PC-3 (cell line): ENCODE results near the gene PKD1L1. TPM values are rescaled to one million over a fixed set of nuclear protein-coding genes. Genes with fewer than 3 reads are reported as not detected.

Source experiments
- ATAC-seq: fragments of 200-7000 bp; cut with Tn5 transposase; 2 replicates; pipeline ENCODE4 v1.9.1; 2020; ENCODE audit warnings: mild to moderate bottlenecking, moderate library complexity
- BruUV-seq: library from RNA; stranded (reverse); fragments of 400-500 nt; replicated peaks from 2 replicates; lab custom pipeline; 2021; lab: Mats Ljungman, UMichigan
- CTCF ChIA-PET: fragments of 300-600 bp; sonication (Branson Sonifier 250); formaldehyde crosslinking; loops from one replicate; lab custom pipeline; 2022; ENCODE audit warnings: antibody characterized with exemption; lab: Charles Lee
- POLR2A ChIA-PET: fragments of 300-600 bp; sonication (Branson Sonifier 250); formaldehyde crosslinking; loops from one replicate; lab custom pipeline; 2022; ENCODE audit warnings: antibody characterized with exemption; ENCODE audit not compliant: unreplicated experiment; lab: Charles Lee
- DNase-seq: peaks from one replicate; pipeline ENCODE4 v3.0.0-alpha.2; 2015
- H2AFZ ChIP-seq: fragments of 300-600 bp; sonication (generic); 2 replicates; pipeline ENCODE4 v1.6.0; 2016; ENCODE audit warnings: antibody characterized with exemption, low read length
- H3F3A ChIP-seq: fragments of 300-600 bp; sonication (generic); one replicate; pipeline ENCODE4 v1.6.0; 2017; ENCODE audit warnings: antibody characterized with exemption, low read length, control low read depth, mild to moderate bottlenecking; ENCODE audit not compliant: unreplicated experiment
- H3K27ac ChIP-seq: fragments of 300-600 bp; sonication (generic); 2 replicates; pipeline ENCODE4 v1.5.1; 2016; ENCODE audit warnings: mild to moderate bottlenecking, low read length
- H3K27me3 ChIP-seq: fragments of 300-600 bp; sonication (generic); 2 replicates; pipeline ENCODE4 v1.6.1; 2016; ENCODE audit warnings: low read length, mixed read lengths
- H3K36me3 ChIP-seq: fragments of 300-600 bp; sonication (generic); 2 replicates; pipeline ENCODE4 v1.6.1; 2016; ENCODE audit warnings: low read depth, mixed run types, low read length, mixed read lengths
- H3K4me1 ChIP-seq: fragments of 300-600 bp; sonication (generic); 2 replicates; pipeline ENCODE4 v1.5.1; 2016; ENCODE audit warnings: low read length; ENCODE audit not compliant: insufficient read depth
- H3K4me2 ChIP-seq: fragments of 300-600 bp; sonication (generic); 2 replicates; pipeline ENCODE4 v1.6.0; 2016; ENCODE audit warnings: low read length
- H3K4me3 ChIP-seq: fragments of 300-600 bp; sonication (generic); 2 replicates; pipeline ENCODE4 v1.5.1; 2016; ENCODE audit warnings: mild to moderate bottlenecking, low read length, mixed read lengths
- H3K79me2 ChIP-seq: fragments of 300-600 bp; sonication (generic); 2 replicates; pipeline ENCODE4 v1.6.1; 2017; ENCODE audit warnings: low read length, mixed read lengths
- H3K9ac ChIP-seq: fragments of 300-600 bp; sonication (generic); 2 replicates; pipeline ENCODE4 v1.6.0; 2016; ENCODE audit warnings: mild to moderate bottlenecking, low read length
- H3K9me2 ChIP-seq: fragments of 300-600 bp; sonication (generic); replicated peaks from 2 replicates; pipeline ENCODE4 v1.6.1; 2016; ENCODE audit warnings: mixed run types, low read length, mixed read lengths
- H3K9me3 ChIP-seq: fragments of 300-600 bp; sonication (generic); 2 replicates; pipeline ENCODE4 v1.6.1; 2016; ENCODE audit warnings: low read length, mixed read lengths
- H4K20me1 ChIP-seq: fragments of 300-600 bp; sonication (generic); 2 replicates; pipeline ENCODE4 v1.6.1; 2016; ENCODE audit warnings: low read length, mixed read lengths
- EZH2 ChIP-seq: fragments of 300-600 bp; sonication (generic); IDR thresholded peaks from one replicate; pipeline ENCODE4 v1.6.1; 2017; ENCODE audit warnings: antibody characterized with exemption, mild to moderate bottlenecking, low read length; ENCODE audit not compliant: unreplicated experiment
- EZH2phosphoT487 ChIP-seq: fragments of 300-600 bp; sonication (generic); IDR thresholded peaks from 2 replicates; pipeline ENCODE4 v1.6.1; 2018; ENCODE audit warnings: mild to moderate bottlenecking, antibody characterized with exemption, low read length, borderline replicate concordance
- intact Hi-C: fragments of 100-400 bp; cut with micrococcal nuclease; formaldehyde crosslinking; loops from 2 replicates; pipeline ENCODE4 v1.9.0; 2023
- total RNA-seq: library from RNA; depleted of rRNA; stranded (reverse); fragments of >200 nt; gene quantifications from 2 replicates; pipeline ENCODE4 v1.2.3, GENCODE V29; 2014
- TF ChIP-seq, protein P1 (sequence below): fragments of 300-600 bp; sonication (generic); conservative IDR thresholded peaks from 2 replicates; pipeline ENCODE4 v1.5.1; 2017; ENCODE audit warnings: antibody characterized with exemption, low read depth, mild to moderate bottlenecking, low read length

Gene PKD1L1
- total RNA-seq, 1 experiment from 2014 or later: 0.04 TPM

DNA sequence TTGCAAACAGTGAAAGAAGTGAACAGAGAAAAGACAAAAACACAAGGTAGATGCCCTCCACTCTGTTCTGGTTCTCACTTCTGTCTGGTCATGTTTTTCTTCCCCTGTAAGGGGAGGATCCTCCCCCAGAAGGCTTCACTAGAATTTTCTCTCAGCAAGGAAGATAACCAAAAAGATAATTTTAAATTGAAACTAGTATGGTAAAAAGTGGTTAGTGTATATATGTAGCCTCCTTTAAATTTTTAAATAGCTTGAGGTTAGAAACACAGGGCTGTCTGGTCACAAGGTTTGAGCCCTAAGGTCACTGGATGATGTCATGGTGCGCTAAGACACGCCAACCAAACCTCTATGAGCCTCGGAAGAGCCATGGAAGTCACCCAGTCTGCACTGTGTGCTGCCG lies 5.6 kb upstream of the PKD1L1 start:
- no peak for ATAC-seq
- no peaks in the 10 kb centered on the region for H3F3A ChIP-seq
- H3K4me1 ChIP-seq: peaks cover 25% of the 10 kb centered on the region
- no peaks in the 10 kb centered on the region for H3K27me3 ChIP-seq
- H2AFZ ChIP-seq: no peak overlapping the region
- H3K27ac ChIP-seq: no peak overlapping the region
- no peak overlapping the region for H3K4me3 ChIP-seq
- H3K9me2 ChIP-seq: no peaks in the 10 kb centered on the region
- ChIA-PET POLR2A (no interaction called here), CTCF (no interaction called here)
- DNase-seq: no peak
- H3K9ac ChIP-seq: no peak overlapping the region
- no peak overlapping the region for H3K4me2 ChIP-seq
- TF ChIP-seq, protein P1, sequence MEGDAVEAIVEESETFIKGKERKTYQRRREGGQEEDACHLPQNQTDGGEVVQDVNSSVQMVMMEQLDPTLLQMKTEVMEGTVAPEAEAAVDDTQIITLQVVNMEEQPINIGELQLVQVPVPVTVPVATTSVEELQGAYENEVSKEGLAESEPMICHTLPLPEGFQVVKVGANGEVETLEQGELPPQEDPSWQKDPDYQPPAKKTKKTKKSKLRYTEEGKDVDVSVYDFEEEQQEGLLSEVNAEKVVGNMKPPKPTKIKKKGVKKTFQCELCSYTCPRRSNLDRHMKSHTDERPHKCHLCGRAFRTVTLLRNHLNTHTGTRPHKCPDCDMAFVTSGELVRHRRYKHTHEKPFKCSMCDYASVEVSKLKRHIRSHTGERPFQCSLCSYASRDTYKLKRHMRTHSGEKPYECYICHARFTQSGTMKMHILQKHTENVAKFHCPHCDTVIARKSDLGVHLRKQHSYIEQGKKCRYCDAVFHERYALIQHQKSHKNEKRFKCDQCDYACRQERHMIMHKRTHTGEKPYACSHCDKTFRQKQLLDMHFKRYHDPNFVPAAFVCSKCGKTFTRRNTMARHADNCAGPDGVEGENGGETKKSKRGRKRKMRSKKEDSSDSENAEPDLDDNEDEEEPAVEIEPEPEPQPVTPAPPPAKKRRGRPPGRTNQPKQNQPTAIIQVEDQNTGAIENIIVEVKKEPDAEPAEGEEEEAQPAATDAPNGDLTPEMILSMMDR: no peak
- TF ChIP-seq EZH2 (no peak), EZH2phosphoT487 (no peak)
- no peaks in the 10 kb centered on the region for H3K9me3 ChIP-seq
- no TSS peak for BruUV-seq
- intact Hi-C loops: no loop called here
- peaks cover 7% of the 10 kb centered on the region; the same call in 1 of the 2 replicates for H3K36me3 ChIP-seq
- H4K20me1 ChIP-seq: no peaks in the 10 kb centered on the region
- H3K79me2 ChIP-seq: no peaks in the 10 kb centered on the region

DNA sequence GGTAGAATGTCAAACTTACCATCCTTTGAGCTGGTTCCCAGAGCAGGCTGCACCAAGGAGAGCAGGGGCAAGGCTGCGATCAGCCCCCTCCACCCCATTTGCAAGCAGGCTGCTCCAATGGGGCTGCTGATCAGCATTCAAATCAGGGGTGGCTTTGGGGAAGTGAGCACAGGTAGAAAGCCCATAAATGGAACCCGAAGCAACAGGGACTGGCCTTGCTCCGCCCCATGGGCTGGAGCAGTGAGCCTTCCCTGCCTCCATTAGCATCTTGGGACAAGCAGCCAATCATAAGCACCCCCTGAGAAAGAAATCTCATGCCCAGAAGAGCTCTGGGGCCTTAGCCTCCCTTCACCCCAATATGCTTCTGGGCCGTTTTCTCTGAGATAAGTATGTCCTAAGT lies 4.0 kb upstream of the PKD1L1 start:
- Histone ChIP-seq H3K9ac (no peak overlapping the region), H3K9me3 (no peaks in the 10 kb centered on the region), H3K79me2 (no peaks in the 10 kb centered on the region), H2AFZ (no peak overlapping the region), H3F3A (no peaks in the 10 kb centered on the region), H3K27ac (no peak overlapping the region), H3K27me3 (no peaks in the 10 kb centered on the region), H3K4me1 (peaks cover 25% of the 10 kb centered on the region), H4K20me1 (no peaks in the 10 kb centered on the region), H3K9me2 (no peaks in the 10 kb centered on the region), H3K4me2 (no peak overlapping the region), H3K36me3 (peaks cover 7% of the 10 kb centered on the region; the same call in 1 of the 2 replicates), H3K4me3 (no peak overlapping the region)
- intact Hi-C loops: no loop called here
- ATAC-seq (no peak), DNase-seq (no peak)
- no peak for TF ChIP-seq EZH2
- TF ChIP-seq EZH2phosphoT487: no peak
- TF ChIP-seq, protein P1: no peak
- no TSS peak for BruUV-seq
- CTCF ChIA-PET: interaction anchor here (0.5 kb wide), 1 partner anchor 48 kb away, joined by 3 read pairs; no protein-coding TSS in a partner anchor
- POLR2A ChIA-PET: no interaction called here

DNA sequence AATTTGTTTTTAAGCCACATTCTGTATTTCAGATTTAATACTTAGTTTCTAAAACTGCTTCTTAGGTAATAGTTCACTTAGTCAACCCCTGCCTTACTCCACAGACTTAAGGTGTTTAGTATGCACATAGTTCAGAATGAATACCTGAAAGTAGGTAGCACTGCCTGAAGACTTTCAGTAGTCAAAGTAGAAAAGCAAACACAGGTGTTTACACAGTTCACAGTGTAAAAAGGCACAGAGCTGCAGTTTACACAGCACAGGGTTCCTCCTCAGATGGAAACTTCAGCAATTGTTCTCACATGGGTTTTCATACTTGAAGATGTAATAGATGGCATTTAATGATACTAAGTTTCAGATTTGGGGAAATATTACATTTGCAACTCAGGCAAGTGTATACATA lies 3.1 kb upstream of the PKD1L1 start:
- no peaks in the 10 kb centered on the region for H3K79me2 ChIP-seq
- H3K9me3 ChIP-seq: no peaks in the 10 kb centered on the region
- no peak overlapping the region for H3K9ac ChIP-seq
- H3K27ac ChIP-seq: peak overlapping the region; percentile 38
- H3K9me2 ChIP-seq: no peaks in the 10 kb centered on the region
- H2AFZ ChIP-seq: no peak overlapping the region
- ATAC-seq (peak; percentile 77), DNase-seq (peak; percentile 58)
- H3K4me1 ChIP-seq: peaks cover 25% of the 10 kb centered on the region
- BruUV-seq: TSS peak; percentile 25
- H4K20me1 ChIP-seq: no peaks in the 10 kb centered on the region
- peak overlapping the region; percentile 46 for H3K4me2 ChIP-seq
- H3K27me3 ChIP-seq: no peaks in the 10 kb centered on the region
- peaks cover 7% of the 10 kb centered on the region; the same call in 1 of the 2 replicates for H3K36me3 ChIP-seq
- ChIA-PET POLR2A (no interaction called here), CTCF (interaction anchor here (0.5 to 1.0 kb wide), 2 partner anchors 9 to 23 kb away, joined by 5 to 13 read pairs; no protein-coding TSS in a partner anchor)
- H3F3A ChIP-seq: no peaks in the 10 kb centered on the region
- intact Hi-C loops: no loop called here
- 0 out of 2 replicates have a peak overlapping the region, but pooled peaks have one; percentile 2 for H3K4me3 ChIP-seq
- TF ChIP-seq EZH2: no peak
- TF ChIP-seq EZH2phosphoT487: no peak
- TF ChIP-seq, protein P1: no peak
